ENCODE measurements around the gene ELMO1. TPM values are rescaled to one million over a fixed set of nuclear protein-coding genes. Genes with fewer than 3 reads are reported as not detected.

The ELMO1 gene
- total RNA-seq, 1 experiment from 2014 or later: 1.1 TPM

GRCh38 chr7:37489703-37490102 lies 41.0 kb upstream of the ELMO1 start (continued):
- TF ChIP-seq POLR2A (IDR thresholded peaks at IDR 0.05; ENCODE audit: borderline replicate concordance, extremely low read depth, insufficient read depth, insufficient read length): no peak

DNA sequence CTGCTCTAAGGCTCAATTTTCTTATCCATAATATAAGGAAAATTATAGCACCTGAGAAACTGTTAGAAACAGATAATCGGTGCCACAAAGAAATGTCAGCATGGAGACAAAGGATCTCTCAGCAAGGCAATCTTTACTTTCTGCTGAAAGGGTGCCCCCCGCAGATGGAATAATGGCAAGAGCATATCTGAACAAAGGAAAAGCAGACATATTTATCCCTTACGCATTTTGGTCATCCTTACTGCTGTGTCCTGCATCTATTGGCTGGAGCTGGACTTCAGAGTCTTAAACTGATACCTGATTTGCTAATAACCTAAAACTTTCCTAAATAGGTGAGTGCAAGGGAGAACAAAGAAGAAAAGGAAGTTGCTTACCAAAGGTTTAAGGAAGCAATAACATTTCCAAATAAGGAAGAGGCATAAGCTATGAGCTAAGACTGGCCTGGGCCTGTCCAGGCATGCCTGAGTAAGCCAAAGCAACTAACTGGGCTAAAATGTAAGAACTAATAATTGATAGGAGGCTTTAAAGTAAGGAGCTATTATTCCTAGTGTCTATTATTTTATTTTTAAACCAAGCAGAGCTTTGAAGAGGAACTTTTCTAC lies 39.6 kb upstream of the ELMO1 start:
- POLR2A ChIA-PET: interaction anchor here (0.7 kb wide), 1 partner anchor 395 kb away, joined by 4 read pairs; no protein-coding TSS in a partner anchor

GRCh38 chr7:37484426-37485073 lies 35.9 kb upstream of the ELMO1 start:
- intact Hi-C loops (cut with micrococcal nuclease): no loop called here
- Histone ChIP-seq H2AFZ (ENCODE audit: low read depth, low read length, poor library complexity, severe bottlenecking) (no peak overlapping the region), H3K4me3 (replicated peaks in 1 of 2; ENCODE audit: low read depth in 1 of 2, low read length in 2 of 2) (no peak overlapping the region), H3K79me2 (ENCODE audit: insufficient read depth, low read length) (no peaks in the 10 kb centered on the region), H3K9ac (ENCODE audit: low read length) (no peak overlapping the region), H3K4me2 (ENCODE audit: low read length) (no peak overlapping the region), H3K4me1 (ENCODE audit: control insufficient read depth in 1 of 2, insufficient read depth in 2 of 2, low read length in 2 of 2) (no peaks in the 10 kb centered on the region), H3K9me2 (ENCODE audit: insufficient read depth) (no peaks in the 10 kb centered on the region), H3K27me3 (ENCODE audit: insufficient read depth, low read length) (peaks cover 6% of the 10 kb centered on the region; the same call in 1 of the 2 replicates), H3K36me3 (ENCODE audit: control insufficient read depth in 1 of 2, insufficient read depth in 2 of 2, low read length in 2 of 2) (no peaks in the 10 kb centered on the region), H3K27ac (ENCODE audit: low read depth, low read length) (no peak overlapping the region), H4K20me1 (ENCODE audit: insufficient read depth) (no peaks in the 10 kb centered on the region), H3K9me3 (ENCODE audit: control insufficient read depth in 1 of 2, insufficient read depth in 1 of 2, low read depth in 1 of 2, low read length in 2 of 2) (0 out of 4 replicates have a peak, but pooled peaks cover 0 to 4% of the 10 kb centered on the region in 2 experiments)
- no peak for ATAC-seq
- CTCF ChIA-PET: no interaction called here
- TF ChIP-seq, protein P1, sequence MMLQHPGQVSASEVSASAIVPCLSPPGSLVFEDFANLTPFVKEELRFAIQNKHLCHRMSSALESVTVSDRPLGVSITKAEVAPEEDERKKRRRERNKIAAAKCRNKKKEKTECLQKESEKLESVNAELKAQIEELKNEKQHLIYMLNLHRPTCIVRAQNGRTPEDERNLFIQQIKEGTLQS (IDR thresholded peaks at IDR 0.05): no peak
- TF ChIP-seq SP1 (IDR thresholded peaks at IDR 0.05; ENCODE audit: low read depth) (no peak), CEBPB (IDR thresholded peaks at IDR 0.05; ENCODE audit: low read depth) (no peak), YY1 (IDR thresholded peaks at IDR 0.05; ENCODE audit: extremely low read depth, insufficient replicate concordance, low read depth, low read length) (no peak), POLR2A (IDR thresholded peaks at IDR 0.05; ENCODE audit: borderline replicate concordance, extremely low read depth, insufficient read depth, insufficient read length) (no peak), POLR2AphosphoS5 (IDR thresholded peaks at IDR 0.05; ENCODE audit: low read depth, low read length) (no peak)
- POLR2A ChIA-PET: no interaction called here
- no peak for DNase-seq (ENCODE audit: low read depth, low spot score)
- RAD21 ChIA-PET (ENCODE audit: low non-redundant PET in 1 of 2, low total read pairs in 2 of 2, uncharacterized antibody in 2 of 2, unreplicated experiment in 2 of 2): no interaction called here
- BruUV-seq (replicated peaks): no TSS peak

More for the DNA sequence above, 39.6 kb upstream of the ELMO1 start:
- Histone ChIP-seq H3K4me1 (ENCODE audit: control insufficient read depth in 1 of 2, insufficient read depth in 2 of 2, low read length in 2 of 2) (no peaks in the 10 kb centered on the region), H3K9me3 (ENCODE audit: control insufficient read depth in 1 of 2, insufficient read depth in 1 of 2, low read depth in 1 of 2, low read length in 2 of 2) (0 out of 4 replicates have a peak, but pooled peaks cover 0 to 4% of the 10 kb centered on the region in 2 experiments), H4K20me1 (ENCODE audit: insufficient read depth) (no peaks in the 10 kb centered on the region), H3K9ac (ENCODE audit: low read length) (no peak overlapping the region), H3K4me3 (replicated peaks in 1 of 2; ENCODE audit: low read depth in 1 of 2, low read length in 2 of 2) (no peak overlapping the region), H3K9me2 (ENCODE audit: insufficient read depth) (no peaks in the 10 kb centered on the region), H3K27me3 (ENCODE audit: insufficient read depth, low read length) (no peaks in the 10 kb centered on the region), H3K79me2 (ENCODE audit: insufficient read depth, low read length) (no peaks in the 10 kb centered on the region), H2AFZ (ENCODE audit: low read depth, low read length, poor library complexity, severe bottlenecking) (no peak overlapping the region), H3K27ac (ENCODE audit: low read depth, low read length) (no peak overlapping the region), H3K36me3 (ENCODE audit: control insufficient read depth in 1 of 2, insufficient read depth in 2 of 2, low read length in 2 of 2) (no peaks in the 10 kb centered on the region), H3K4me2 (ENCODE audit: low read length) (no peak overlapping the region)
- TF ChIP-seq ZFX (IDR thresholded peaks at IDR 0.05): no peak
- TF ChIP-seq RAD21 (IDR thresholded peaks at IDR 0.05; ENCODE audit: low read depth): no peak
- BruUV-seq (replicated peaks): no TSS peak
- RAD21 ChIA-PET (ENCODE audit: low non-redundant PET in 1 of 2, low total read pairs in 2 of 2, uncharacterized antibody in 2 of 2, unreplicated experiment in 2 of 2): no interaction called here
- intact Hi-C loops (cut with micrococcal nuclease): no loop called here
- DNase-seq (ENCODE audit: low read depth, low spot score): no peak
- ATAC-seq: no peak
- CTCF ChIA-PET: no interaction called here
